K562 (cell line): ENCODE data around the gene SLC7A5. TPM values are rescaled to one million over a fixed set of nuclear protein-coding genes. Genes with fewer than 3 reads are reported as not detected.

Experiments
- ATAC-seq: fragments of 200-7000 bp; cut with Tn5 transposase; 3 replicates; pipeline ENCODE4 v1.9.1; 2020; ENCODE audit warnings: moderate library complexity
- BruUV-seq: library from RNA; stranded (reverse); fragments of 400-500 nt; replicated peaks from 2 replicates; lab custom pipeline; 2021; lab: Mats Ljungman, UMichigan
- CTCF ChIA-PET: fragments of 300-600 bp; formaldehyde crosslinking; extraction: SDS; loops from one replicate; lab custom pipeline; 2021; ENCODE audit warnings: low intra/inter-chr PET ratio; lab: Yijun Ruan, JAX
- POLR2A ChIA-PET: fragments of 300-600, 350-650 bp; sonication (Branson Sonifier 250); formaldehyde crosslinking; extraction: SDS; loops from one replicate; lab custom pipeline; 2021; ENCODE audit warnings: antibody characterized with exemption, inconsistent platforms; lab: Yijun Ruan, JAX
- DNase-seq, 4 experiments: peaks; one replicate each; pipeline versions ENCODE4 v3.0.0 to v3.0.0-alpha.2; 2011 to 2018; ENCODE audit warnings: low spot score in 3 of 4, mixed read lengths in 3 of 4; ENCODE audit errors: extremely low read depth in 1 of 4
- FAIRE-seq: peaks from 2 replicates; lab custom pipeline; 2011; peaks lifted over from hg19 to GRCh38; lab: Jason Lieb, UNC
- H2AFZ ChIP-seq: 2 replicates; pipeline ENCODE4 v1.6.0; 2011; ENCODE audit warnings: low read depth, low read length, control low read depth, inconsistent platforms
- H3K27ac ChIP-seq: fragments of 200-600 bp; 3 replicates; pipeline ENCODE4 v1.8.0; 2011; ENCODE audit warnings: low read depth, mild to moderate bottlenecking, control low read depth, inconsistent platforms, low read length, moderate library complexity, mixed read lengths; ENCODE audit errors: extremely low read depth
- H3K27me3 ChIP-seq, 2 experiments: fragments of 300-600 bp in 1 of 2; 2 replicates in 1 of 2; 3 replicates in 1 of 2; pipeline versions ENCODE4 v1.6.0 to v1.8.0; 2011; ENCODE audit warnings: inconsistent platforms in 2 of 2, low read length in 2 of 2, mild to moderate bottlenecking in 1 of 2, mixed read lengths in 1 of 2, moderate library complexity in 1 of 2; ENCODE audit not compliant: control insufficient read depth in 2 of 2, insufficient read depth in 2 of 2
- H3K36me3 ChIP-seq: fragments of 300-600 bp; 3 replicates; pipeline ENCODE4 v1.8.0; 2011; ENCODE audit warnings: mild to moderate bottlenecking, low read length, inconsistent platforms; ENCODE audit not compliant: control insufficient read depth, insufficient read depth
- H3K4me1 ChIP-seq, 2 experiments: fragments of 200-600 bp in 1 of 2; replicated peaks in 1 of 2; 2 replicates in 1 of 2; 3 replicates in 1 of 2; pipeline versions ENCODE4 v1.5.1 to v1.8.0; 2011; ENCODE audit warnings: inconsistent platforms in 2 of 2, low read length in 2 of 2, mild to moderate bottlenecking in 1 of 2, mixed read lengths in 1 of 2, moderate library complexity in 1 of 2; ENCODE audit not compliant: control insufficient read depth in 2 of 2, insufficient read depth in 2 of 2
- H3K4me2 ChIP-seq: 2 replicates; pipeline ENCODE4 v1.6.1; 2011; ENCODE audit warnings: low read length, control low read depth, inconsistent platforms, mixed read lengths; ENCODE audit not compliant: insufficient read depth
- H3K4me3 ChIP-seq: fragments of 200-600 bp; sonication (generic), shearing (Covaris generic); 2 replicates; pipeline ENCODE4 v1.5.1; 2016; ENCODE audit warnings: control low read depth, inconsistent platforms
- H3K79me2 ChIP-seq: fragments of 200-600 bp; 3 replicates; pipeline ENCODE4 v1.8.0; 2011; ENCODE audit warnings: low read length, inconsistent platforms; ENCODE audit not compliant: control insufficient read depth, insufficient read depth
- H3K9ac ChIP-seq, 2 experiments: 2 replicates each; pipeline versions ENCODE4 v1.6.0 to v1.6.1; 2011; ENCODE audit warnings: low read depth in 2 of 2, low read length in 2 of 2, control low read depth in 1 of 2, inconsistent platforms in 1 of 2, mild to moderate bottlenecking in 1 of 2, mixed read lengths in 1 of 2; ENCODE audit not compliant: insufficient read depth in 1 of 2
- H3K9me1 ChIP-seq: one replicate; pipeline ENCODE4 v1.6.0; 2011; ENCODE audit warnings: inconsistent platforms, mild to moderate bottlenecking, low read length, moderate library complexity; ENCODE audit not compliant: control insufficient read depth, insufficient read depth
- H3K9me3 ChIP-seq: replicated peaks from 2 replicates; pipeline ENCODE4 v1.5.1; 2011; ENCODE audit warnings: low read depth, low read length, inconsistent platforms; ENCODE audit not compliant: control insufficient read depth, insufficient read depth
- H4K20me1 ChIP-seq: replicated peaks from 2 replicates; pipeline ENCODE4 v1.6.1; 2011; ENCODE audit warnings: low read length, inconsistent platforms, mixed read lengths; ENCODE audit not compliant: control insufficient read depth, insufficient read depth
- BRD4 ChIP-seq: fragments of 200-600 bp; sonication (generic); IDR thresholded peaks from 2 replicates; pipeline ENCODE4 v1.6.1; 2017; ENCODE audit warnings: inconsistent platforms
- DMBX1 ChIP-seq: fragments of 250-450 bp; sonication (Bioruptor Pico); IDR thresholded peaks from 2 replicates; pipeline ENCODE4 v1.8.0; 2022; ENCODE audit warnings: inconsistent platforms, mild to moderate bottlenecking, moderate library complexity, borderline replicate concordance
- EGR1 ChIP-seq: fragments of 450-650 bp; conservative IDR thresholded peaks from 2 replicates; pipeline ENCODE4 v1.6.1; 2017; ENCODE audit warnings: mild to moderate bottlenecking
- ELF1 ChIP-seq: fragments of 200-800 bp; sonication (Bioruptor generic); IDR thresholded peaks from 2 replicates; pipeline ENCODE4 v1.6.1; 2016; ENCODE audit warnings: missing genetic modification characterization, missing compliant biosample characterization
- EP400 ChIP-seq: fragments of 450-650 bp; IDR thresholded peaks from 2 replicates; pipeline ENCODE4 v1.6.1; 2017; ENCODE audit warnings: antibody characterized with exemption, mild to moderate bottlenecking, moderate library complexity
- ETV5 ChIP-seq: sonication (generic); formaldehyde crosslinking; IDR thresholded peaks from 2 replicates; pipeline ENCODE4 v1.4.0; 2020; ENCODE audit warnings: low read depth, mild to moderate bottlenecking, missing genetic modification reagents
- ETV6 ChIP-seq, 3 experiments: fragments of 150-350 bp in 1 of 3; sonication (generic) in 1 of 3; formaldehyde crosslinking in 1 of 3; IDR thresholded peaks; 2 replicates each; pipeline versions ENCODE4 v1.6.1 to v1.8.0; 2014 to 2022; ENCODE audit warnings: borderline replicate concordance in 2 of 3, low read depth in 2 of 3, antibody characterized with exemption in 1 of 3, low read length in 1 of 3, mild to moderate bottlenecking in 1 of 3, missing genetic modification reagents in 1 of 3
- GABPA ChIP-seq: fragments of 200-800 bp; sonication (Bioruptor generic); conservative IDR thresholded peaks from 2 replicates; pipeline ENCODE4 v1.6.1; 2016; ENCODE audit warnings: low read depth, missing genetic modification characterization, missing compliant biosample characterization
- L3MBTL2 ChIP-seq: fragments of 450-650 bp; IDR thresholded peaks from 2 replicates; pipeline ENCODE4 v1.6.1; 2016; ENCODE audit warnings: mild to moderate bottlenecking, moderate library complexity
- NFXL1 ChIP-seq: fragments of 450-650 bp; formaldehyde crosslinking; IDR thresholded peaks from 2 replicates; pipeline ENCODE4 v1.4.0; 2021; ENCODE audit warnings: mild to moderate bottlenecking
- NUFIP1 ChIP-seq: fragments of 450-650 bp; IDR thresholded peaks from 2 replicates; pipeline ENCODE4 v1.6.1; 2018; ENCODE audit not compliant: partially characterized antibody
- OTX1 ChIP-seq: fragments of 450-650 bp; formaldehyde crosslinking; IDR thresholded peaks from 2 replicates; pipeline ENCODE4 v1.4.0; 2022; ENCODE audit warnings: mild to moderate bottlenecking
- PTTG1 ChIP-seq: fragments of 450-650 bp; IDR thresholded peaks from 2 replicates; pipeline ENCODE4 v1.6.1; 2016; ENCODE audit warnings: low read depth, mild to moderate bottlenecking, missing genetic modification characterization, missing compliant biosample characterization
- RAD21 ChIP-seq, 2 experiments: fragments of 250-450 bp in 1 of 2; fragments of 450-650 bp in 1 of 2; sonication (Bioruptor Pico) in 1 of 2; formaldehyde crosslinking in 1 of 2; IDR thresholded peaks in 1 of 2; conservative IDR thresholded peaks in 1 of 2; 2 replicates each; pipeline versions ENCODE4 v1.4.0 to v1.8.0; 2020 to 2022; ENCODE audit warnings: mild to moderate bottlenecking in 2 of 2, moderate library complexity in 1 of 2
- ZNF263 ChIP-seq: sonication (generic); formaldehyde crosslinking; IDR thresholded peaks from 2 replicates; pipeline ENCODE4 v1.8.0; 2022; ENCODE audit warnings: mild to moderate bottlenecking, missing genetic modification reagents, borderline replicate concordance
- ZNF274 ChIP-seq: IDR thresholded peaks from 2 replicates; pipeline ENCODE4 v1.6.1; 2011; ENCODE audit warnings: low read depth, mild to moderate bottlenecking, low read length, moderate library complexity, borderline replicate concordance
- ZNF384 ChIP-seq: IDR thresholded peaks from 2 replicates; pipeline ENCODE4 v1.6.1; 2012; ENCODE audit warnings: low read depth, low read length, improper control_type of control experiment
- WGBS: fragments of 100-300 bp; shearing (Covaris generic); methylation state at CpG from one replicate; pipeline ENCODE4 v1.1.6; 2016; ENCODE audit warnings: low coverage, mixed read lengths; ENCODE audit not compliant: insufficient coverage; ENCODE audit errors: missing lambda C conversion rate; 5-methylcytosine and 5-hydroxymethylcytosine counted together
- in situ Hi-C: fragments of 300-500 bp; cut with MboI; formaldehyde crosslinking; loops from 4 replicates; pipeline ENCODE4 v1.15.0; 2018; ENCODE audit warnings: inconsistent platforms, mixed read lengths
- intact Hi-C: fragments of 100-400 bp; cut with micrococcal nuclease; formaldehyde crosslinking; loops from 2 replicates; pipeline ENCODE4 v1.14.2; 2022
- polyA plus RNA-seq, 8 experiments: library from polyadenylated mRNA; depleted of rRNA in 4 of 8; stranded (reverse) in 5 of 8; unstranded in 3 of 8; fragments of >200 nt; fragmentation: Nextera tagmentation in 2 of 8; fragmentation: Illumina TruSeq in 1 of 8; extraction: Ambion mirVana in 2 of 8; extraction: Trizol in 1 of 8; gene quantifications; 2 replicates each; pipeline versions ENCODE4 v1.2.1 to v1.2.3, GENCODE V29; 2011 to 2014; ENCODE audit warnings: inconsistent platforms in 1 of 8, missing spikeins in 1 of 8
- total RNA-seq, 7 experiments: library from RNA; depleted of rRNA in 6 of 7; stranded (reverse); fragments of >200 nt in 6 of 7; fragmentation: Illumina TruSeq in 2 of 7; extraction: Trizol in 2 of 7; gene quantifications; 2 replicates each; pipeline versions ENCODE4 v1.2.1 to v1.2.3, GENCODE V29; 2011 to 2021; ENCODE audit warnings: low replicate concordance in 1 of 7
- TF ChIP-seq, protein P1 (sequence below): fragments of 450-650 bp; IDR thresholded peaks from 2 replicates; pipeline ENCODE4 v1.6.1; 2016; ENCODE audit warnings: antibody characterized with exemption
- TF ChIP-seq, protein P2 (sequence below): fragments of 450-650 bp; formaldehyde crosslinking; IDR thresholded peaks from 2 replicates; pipeline ENCODE4 v1.4.0; 2022; ENCODE audit warnings: missing genetic modification characterization

SLC7A5 gene
- total and polyA plus RNA-seq, 9 of the 15 experiments (the other 6 are each of a cell fraction or from before 2014, with no cell fraction given) = 1.9 to 220 (median 18.6) TPM

DNA sequence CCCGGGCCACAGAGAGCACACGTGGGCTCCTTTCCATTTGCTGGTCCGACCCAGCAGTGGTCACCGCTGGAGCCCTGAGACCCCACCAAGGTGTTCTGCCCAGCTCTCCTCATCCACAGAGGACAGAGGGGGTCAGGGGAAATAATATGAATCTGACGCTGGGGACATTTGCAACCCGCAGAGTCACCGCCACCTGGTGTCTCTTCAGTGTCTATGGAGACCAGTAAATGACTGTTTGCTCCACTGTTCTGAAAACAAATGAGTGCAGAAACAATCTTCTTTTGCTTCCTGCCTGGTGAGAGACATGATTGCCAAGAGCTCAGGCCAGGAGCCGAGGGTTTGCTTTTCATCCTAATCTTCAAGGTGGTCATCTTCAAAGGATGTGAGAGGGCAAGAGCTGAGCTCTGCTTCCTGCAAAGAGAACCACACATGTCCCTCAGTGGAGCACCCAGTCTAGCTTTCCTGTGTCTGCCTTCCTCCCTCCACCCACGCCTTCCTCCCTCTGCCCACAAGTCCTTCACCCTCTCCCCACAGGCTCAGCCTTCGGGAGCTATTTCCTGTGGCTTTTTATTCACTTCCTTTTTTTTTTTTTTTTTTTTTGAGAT, 88.8 kb downstream of the SLC7A5 start:
- H3K4me3 ChIP-seq = no peak overlapping the region
- H3K9ac ChIP-seq = peak overlapping the region; percentile 1 to 19; a peak in 2 of 4 replicates
- no peaks in the 10 kb centered on the region for H3K36me3 ChIP-seq
- ChIA-PET POLR2A (interaction anchor here (0.7 to 3.5 kb wide), 6 partner anchors 14 to 94 kb away, joined by 3 to 18 read pairs (median 4); no protein-coding TSS in a partner anchor), CTCF (interaction anchor here (3.6 to 4.1 kb wide), 2 partner anchors 91 to 129 kb away, joined by 24 to 31 read pairs; no protein-coding TSS in a partner anchor)
- ATAC-seq (peak; percentile 4; the same call in 1 of the 3 replicates), FAIRE-seq (peak; percentile 23), DNase-seq (peak; percentile 29 to 67 (median 43))
- H3K79me2 ChIP-seq = no peaks in the 10 kb centered on the region
- H3K9me3 ChIP-seq = no peaks in the 10 kb centered on the region
- peaks cover 0 to 5% of the 10 kb centered on the region in 2 experiments; a peak in 1 of 5 replicates for H3K27me3 ChIP-seq
- BruUV-seq = no TSS peak
- peak overlapping the region; percentile 29; the same call in 1 of the 3 replicates for H3K27ac ChIP-seq
- H4K20me1 ChIP-seq = no peaks in the 10 kb centered on the region
- 55% methylated on average over 8 of the region's 10 CpGs for WGBS
- in situ Hi-C loops = no loop called here
- H3K9me1 ChIP-seq = no peaks in the 10 kb centered on the region
- peaks cover 38 to 39% of the 10 kb centered on the region in 2 experiments for H3K4me1 ChIP-seq
- 0 out of 2 replicates have a peak overlapping the region, but pooled peaks have one; percentile 30 for H3K4me2 ChIP-seq
- intact Hi-C loops = loop anchor here (2.0 kb wide), 1 partner anchor 26 kb away; no protein-coding TSS in a partner anchor
- peak overlapping the region; percentile 49; the same call in 1 of the 2 replicates for H2AFZ ChIP-seq
- 0 out of 2 replicates have a peak, but pooled peaks have one; percentile 31 for TF ChIP-seq L3MBTL2
- 0 out of 2 replicates have a peak, but pooled peaks have one; percentile 44 for TF ChIP-seq ETV5 (CRISPR knock-in tag)
- TF ChIP-seq ELF1 (tag) = no peak
- TF ChIP-seq, protein P1, sequence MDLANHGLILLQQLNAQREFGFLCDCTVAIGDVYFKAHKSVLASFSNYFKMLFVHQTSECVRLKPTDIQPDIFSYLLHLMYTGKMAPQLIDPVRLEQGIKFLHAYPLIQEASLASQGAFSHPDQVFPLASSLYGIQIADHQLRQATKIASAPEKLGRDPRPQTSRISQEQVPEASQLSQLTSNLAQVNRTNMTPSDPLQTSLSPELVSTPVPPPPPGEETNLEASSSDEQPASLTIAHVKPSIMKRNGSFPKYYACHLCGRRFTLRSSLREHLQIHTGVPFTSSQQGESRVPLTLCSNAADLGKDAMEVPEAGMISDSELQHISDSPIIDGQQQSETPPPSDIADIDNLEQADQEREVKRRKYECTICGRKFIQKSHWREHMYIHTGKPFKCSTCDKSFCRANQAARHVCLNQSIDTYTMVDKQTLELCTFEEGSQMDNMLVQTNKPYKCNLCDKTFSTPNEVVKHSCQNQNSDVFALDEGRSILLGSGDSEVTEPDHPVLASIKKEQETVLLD = 0 out of 2 replicates have a peak, but pooled peaks have one; percentile 30
- peak; percentile 69 to 94; a peak in 3 of 4 replicates for TF ChIP-seq ETV6 (IDR thresholded peaks at IDR 0.05; ENCODE audit: borderline replicate concordance in 1 of 2, low read depth in 2 of 2, low read length in 1 of 2)
- TF ChIP-seq ETV6 (CRISPR knock-in tag; IDR thresholded peaks at IDR 0.05; ENCODE audit: borderline replicate concordance) = no peak
- TF ChIP-seq ZNF384 = peak; percentile 73
- TF ChIP-seq BRD4 = peak; percentile 8; the same call in 1 of the 2 replicates
- TF ChIP-seq NUFIP1 = no peak
- 0 out of 2 replicates have a peak, but pooled peaks have one; percentile 36 for TF ChIP-seq DMBX1
- 0 out of 2 replicates have a peak, but pooled peaks have one; percentile 17 for TF ChIP-seq EP400
- TF ChIP-seq GABPA (tag) = peak; percentile 75; the same call in 1 of the 2 replicates
- TF ChIP-seq ZNF274 = no peak
- TF ChIP-seq OTX1 = 0 out of 2 replicates have a peak, but pooled peaks have one; percentile 19
- peak; percentile 54 for TF ChIP-seq ZNF263 (CRISPR knock-in tag)
- TF ChIP-seq EGR1 = peak; percentile 97
- peak; percentile 13; the same call in 1 of the 2 replicates for TF ChIP-seq PTTG1 (tag)
- TF ChIP-seq NFXL1 = no peak
- TF ChIP-seq, protein P2, sequence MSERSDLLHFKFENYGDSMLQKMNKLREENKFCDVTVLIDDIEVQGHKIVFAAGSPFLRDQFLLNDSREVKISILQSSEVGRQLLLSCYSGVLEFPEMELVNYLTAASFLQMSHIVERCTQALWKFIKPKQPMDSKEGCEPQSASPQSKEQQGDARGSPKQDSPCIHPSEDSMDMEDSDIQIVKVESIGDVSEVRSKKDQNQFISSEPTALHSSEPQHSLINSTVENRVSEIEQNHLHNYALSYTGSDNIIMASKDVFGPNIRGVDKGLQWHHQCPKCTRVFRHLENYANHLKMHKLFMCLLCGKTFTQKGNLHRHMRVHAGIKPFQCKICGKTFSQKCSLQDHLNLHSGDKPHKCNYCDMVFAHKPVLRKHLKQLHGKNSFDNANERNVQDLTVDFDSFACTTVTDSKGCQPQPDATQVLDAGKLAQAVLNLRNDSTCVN (CRISPR knock-in tag) = peak; percentile 44; the same call in 1 of the 2 replicates
- TF ChIP-seq RAD21 (CRISPR knock-in tag; conservative IDR thresholded peaks at IDR 0.05 in 1 of 2, IDR thresholded peaks at IDR 0.05 in 1 of 2) = peak in 1 of 2 experiments; percentile 10; a peak in 2 of 4 replicates
